ENCODE measurements around the gene ST6GALNAC3.

GRCh38 chr1:76135835-76136234 is 61.3 kb downstream of the ST6GALNAC3 start:
- TF ChIP-seq EP300 (IDR thresholded peaks at IDR 0.05) (no peak), POLR2AphosphoS5 (IDR thresholded peaks at IDR 0.05) (no peak), POLR2A (IDR thresholded peaks at IDR 0.05) (no peak)
- TF ChIP-seq, protein P1, sequence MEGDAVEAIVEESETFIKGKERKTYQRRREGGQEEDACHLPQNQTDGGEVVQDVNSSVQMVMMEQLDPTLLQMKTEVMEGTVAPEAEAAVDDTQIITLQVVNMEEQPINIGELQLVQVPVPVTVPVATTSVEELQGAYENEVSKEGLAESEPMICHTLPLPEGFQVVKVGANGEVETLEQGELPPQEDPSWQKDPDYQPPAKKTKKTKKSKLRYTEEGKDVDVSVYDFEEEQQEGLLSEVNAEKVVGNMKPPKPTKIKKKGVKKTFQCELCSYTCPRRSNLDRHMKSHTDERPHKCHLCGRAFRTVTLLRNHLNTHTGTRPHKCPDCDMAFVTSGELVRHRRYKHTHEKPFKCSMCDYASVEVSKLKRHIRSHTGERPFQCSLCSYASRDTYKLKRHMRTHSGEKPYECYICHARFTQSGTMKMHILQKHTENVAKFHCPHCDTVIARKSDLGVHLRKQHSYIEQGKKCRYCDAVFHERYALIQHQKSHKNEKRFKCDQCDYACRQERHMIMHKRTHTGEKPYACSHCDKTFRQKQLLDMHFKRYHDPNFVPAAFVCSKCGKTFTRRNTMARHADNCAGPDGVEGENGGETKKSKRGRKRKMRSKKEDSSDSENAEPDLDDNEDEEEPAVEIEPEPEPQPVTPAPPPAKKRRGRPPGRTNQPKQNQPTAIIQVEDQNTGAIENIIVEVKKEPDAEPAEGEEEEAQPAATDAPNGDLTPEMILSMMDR (IDR thresholded peaks at IDR 0.05) = no peak
